Activated B cell treated with CpG ODN at 0.5 μM for 24 hours (primary cell): ENCODE data around the gene CSKMT. TPM values are rescaled to one million over a fixed set of nuclear protein-coding genes. Genes with fewer than 3 reads are reported as not detected.

Source experiments
- ATAC-seq: fragments of 200-7000 bp; cut with Tn5 transposase; one replicate; pipeline ENCODE4 v1.10.0; 2021; ENCODE audit warnings: low read depth, mild to moderate bottlenecking, moderate library complexity
- CTCF ChIA-PET: fragments of 350-600 bp; sonication (Branson Sonifier 250); formaldehyde crosslinking; loops from one replicate; lab custom pipeline; 2021; ENCODE audit warnings: antibody characterized with exemption; lab: Charles Lee
- POLR2A ChIA-PET: fragments of 350-600 bp; sonication (Branson Sonifier 250); formaldehyde crosslinking; loops from one replicate; lab custom pipeline; 2021; ENCODE audit warnings: antibody characterized with exemption; lab: Charles Lee
- DNase-seq: peaks from one replicate; pipeline ENCODE4 v3.0.0; 2022
- H3K27ac Mint-ChIP-seq: one replicate; pipeline ENCODE4 v1.8.0; 2020; ENCODE audit warnings: mixed read lengths
- H3K27me3 Mint-ChIP-seq: one replicate; pipeline ENCODE4 v1.8.0; 2021; ENCODE audit warnings: mixed read lengths
- H3K36me3 Mint-ChIP-seq: one replicate; pipeline ENCODE4 v1.8.0; 2021; ENCODE audit warnings: low read depth, mixed read lengths
- H3K4me1 Mint-ChIP-seq: one replicate; pipeline ENCODE4 v1.8.0; 2021; ENCODE audit warnings: mixed read lengths
- H3K4me3 Mint-ChIP-seq: one replicate; pipeline ENCODE4 v1.8.0; 2020; ENCODE audit warnings: mild to moderate bottlenecking, mixed read lengths
- H3K9me3 Mint-ChIP-seq: one replicate; pipeline ENCODE4 v1.8.0; 2020; ENCODE audit warnings: mixed read lengths
- CTCF ChIP-seq: fragments of 200-600 bp; IDR thresholded peaks from one replicate; pipeline ENCODE4 v1.8.0; 2022; ENCODE audit warnings: antibody characterized with exemption, mild to moderate bottlenecking
- intact Hi-C: fragments of 100-400 bp; cut with micrococcal nuclease; formaldehyde crosslinking; loops from one replicate; pipeline ENCODE4 v1.15.1; 2024
- total RNA-seq: library from RNA; stranded (reverse); gene quantifications from 2 replicates; pipeline ENCODE4 v1.2.3, GENCODE V29; 2022

The CSKMT gene
- total RNA-seq, 1 donor from 2014 or later, result 52.1 TPM

- TF ChIP-seq CTCF, result no peak
- Mint-ChIP-seq H3K4me1 (peaks cover 49% of the 10 kb centered on the region), H3K27me3 (no peaks in the 10 kb centered on the region), H3K36me3 (peaks cover 19% of the 10 kb centered on the region), H3K27ac (peak overlapping the region; percentile 86), H3K4me3 (peak overlapping the region; percentile 92), H3K9me3 (no peaks in the 10 kb centered on the region)
- no peak for ATAC-seq
- CTCF ChIA-PET, result interaction anchor here (1.0 to 1.6 kb wide), 3 partner anchors 11 to 40 kb away, joined by 3 to 6 read pairs (median 5); partner anchors contain the start of genes C11orf98 and CSKMT
- DNase-seq, result no peak
- intact Hi-C loops, result no loop called here
- POLR2A ChIA-PET, result interaction anchor here (0.9 to 8.0 kb wide), 16 partner anchors 21 to 175 kb away, joined by 3 to 188 read pairs (median 21); partner anchors contain the start of genes B3GAT3, C11orf98, CSKMT and EEF1G
Measured at GRCh38 chr11:62705413-62705812, 40.3 kb downstream of the CSKMT start.

- no peaks in the 10 kb centered on the region for H3K9me3 Mint-ChIP-seq
- TF ChIP-seq CTCF, result no peak
- intact Hi-C loops, result loop anchor here (1.0 to 2.0 kb wide), 3 partner anchors 27 to 175 kb away; partner anchors contain the start of genes GANAB and UBXN1
- peak overlapping the region; percentile 92 for H3K4me3 Mint-ChIP-seq
- H3K27me3 Mint-ChIP-seq, result no peaks in the 10 kb centered on the region
- CTCF ChIA-PET, result interaction anchor here (1.0 to 1.6 kb wide), 4 partner anchors 12 to 175 kb away, joined by 3 to 6 read pairs (median 4); partner anchors contain the start of genes C11orf98, CSKMT and SLC3A2
- DNase-seq (peak; percentile 90), ATAC-seq (peak; percentile 73)
- H3K36me3 Mint-ChIP-seq, result peaks cover 23% of the 10 kb centered on the region
- H3K4me1 Mint-ChIP-seq, result peaks cover 49% of the 10 kb centered on the region
- peak overlapping the region; percentile 99 for H3K27ac Mint-ChIP-seq
- POLR2A ChIA-PET, result interaction anchor here (0.6 to 8.0 kb wide), 22 partner anchors 12 to 174 kb away, joined by 3 to 188 read pairs (median 8); partner anchors contain the start of genes B3GAT3, C11orf98, CSKMT and EEF1G
Measured at GRCh38 chr11:62705880-62706849, 41.1 kb downstream of the CSKMT start.

DNA sequence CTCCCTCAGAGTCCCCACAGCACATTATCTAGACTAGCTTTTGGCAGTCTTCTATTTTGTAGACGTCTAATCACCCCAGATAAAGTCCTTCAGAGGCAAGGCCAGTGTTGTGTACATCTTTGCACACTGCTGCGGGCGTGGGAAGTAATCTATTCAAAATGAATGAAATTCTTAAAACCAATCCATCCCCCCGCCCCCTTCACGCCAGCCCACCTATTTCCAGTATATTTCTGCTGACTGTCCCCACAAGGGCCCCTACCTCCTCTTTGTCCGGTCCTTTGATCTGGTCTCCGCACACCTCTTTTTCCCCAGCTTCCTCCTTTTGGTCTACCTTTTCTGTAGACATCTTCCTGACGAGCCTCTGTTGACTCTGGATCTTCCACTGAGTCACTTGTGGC is 41.7 kb downstream of the CSKMT start:
- H3K9me3 Mint-ChIP-seq, result no peaks in the 10 kb centered on the region
- no peak for TF ChIP-seq CTCF
- CTCF ChIA-PET, result interaction anchor here (1.0 to 1.6 kb wide), 2 partner anchors 42 to 174 kb away, joined by 3 to 5 read pairs; partner anchors contain the start of genes C11orf98, CSKMT and SLC3A2
- no peaks in the 10 kb centered on the region for H3K27me3 Mint-ChIP-seq
- POLR2A ChIA-PET, result interaction anchor here (0.6 to 8.0 kb wide), 23 partner anchors 13 to 174 kb away, joined by 3 to 188 read pairs (median 9); partner anchors contain the start of genes B3GAT3, C11orf98, CSKMT and EEF1G
- peak overlapping the region; percentile 99 for H3K27ac Mint-ChIP-seq
- ATAC-seq (no peak), DNase-seq (no peak)
- H3K4me3 Mint-ChIP-seq, result peak overlapping the region; percentile 92
- peaks cover 49% of the 10 kb centered on the region for H3K4me1 Mint-ChIP-seq
- intact Hi-C loops, result loop anchor here (1.0 to 2.0 kb wide), 3 partner anchors 28 to 174 kb away; partner anchors contain the start of genes GANAB and UBXN1
- peaks cover 26% of the 10 kb centered on the region for H3K36me3 Mint-ChIP-seq

- ChIA-PET CTCF (interaction anchor here (1.0 to 1.6 kb wide), 2 partner anchors 42 to 174 kb away, joined by 3 to 5 read pairs; partner anchors contain the start of genes C11orf98, CSKMT and SLC3A2), POLR2A (interaction anchor here (0.6 to 8.0 kb wide), 21 partner anchors 20 to 174 kb away, joined by 3 to 188 read pairs (median 22); partner anchors contain the start of genes C11orf98, CSKMT, EEF1G and HNRNPUL2)
- Mint-ChIP-seq H3K4me3 (peak within 1 kb of the TSS; percentile 96), H3K27me3 (no peaks in the 10 kb centered on the region), H3K27ac (peak within 1 kb of the TSS; percentile 99), H3K9me3 (no peaks in the 10 kb centered on the region), H3K36me3 (peaks cover 27% of the 10 kb centered on the region), H3K4me1 (peaks cover 53% of the 10 kb centered on the region)
- DNase-seq (peak; percentile 18), ATAC-seq (no peak)
- intact Hi-C loops, result loop anchor here (2.0 kb wide), 1 partner anchor 29 kb away; the partner anchor contains the start of gene UBXN1
- no peak for TF ChIP-seq CTCF
Measured at GRCh38 chr11:62707277-62707861, 42.3 kb downstream of the CSKMT start, which contains the start of the genes BSCL2 and GNG3. Gene BSCL2 (minus strand): TSS chr11:62707424. CDS start chr11:62707195, 229 bp downstream. Gene GNG3 (plus strand): TSS chr11:62707676. CDS start chr11:62708296, 620 bp downstream.
